Measurements from ENCODE around the gene KRTAP10-1.

DNA sequence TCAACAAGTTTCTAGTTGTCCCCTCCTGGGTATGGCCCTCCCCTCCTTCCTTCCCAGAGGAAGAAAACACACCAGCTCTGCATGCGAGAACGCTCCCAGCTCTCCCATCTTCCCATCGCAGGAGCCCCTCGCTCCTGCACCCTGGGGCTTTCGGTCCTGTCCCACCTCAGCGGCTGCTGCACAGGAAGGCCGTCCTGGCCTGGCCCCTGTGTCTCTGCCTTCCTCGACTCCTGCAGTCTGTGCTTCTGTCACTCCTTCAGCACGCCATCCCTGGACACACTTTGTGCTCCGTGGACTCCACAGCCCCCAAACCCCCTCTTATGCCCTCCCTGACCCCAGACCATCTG, 23.2 kb downstream of the KRTAP10-1 start:
- TF ChIP-seq EZH2 (IDR thresholded peaks at IDR 0.05; ENCODE audit: insufficient read depth, poor library complexity, severe bottlenecking) (no peak), EZH2phosphoT487 (IDR thresholded peaks at IDR 0.05; ENCODE audit: insufficient read depth, low read depth) (no peak)
